Loucy (cell line): ENCODE results near the gene ATRIP.

Experiments used
- H2AFZ ChIP-seq: fragments of 200-600 bp; sonication (generic); 2 replicates; pipeline ENCODE4 v1.6.0; 2016; ENCODE audit warnings: antibody characterized with exemption, mild to moderate bottlenecking, low read length, moderate library complexity
- H3F3A ChIP-seq: fragments of 200-600 bp; 2 replicates; pipeline ENCODE4 v1.6.0; 2016; ENCODE audit warnings: antibody characterized with exemption, low read depth, mild to moderate bottlenecking
- H3K27me3 ChIP-seq: fragments of 200-600 bp; sonication (generic); 2 replicates; pipeline ENCODE4 v1.6.1; 2014; ENCODE audit warnings: low read length, mild to moderate bottlenecking; ENCODE audit not compliant: insufficient read depth, poor library complexity, severe bottlenecking
- H3K36me3 ChIP-seq: fragments of 200-600 bp; sonication (generic); 2 replicates; pipeline ENCODE4 v1.6.1; 2016; ENCODE audit warnings: low read length; ENCODE audit not compliant: insufficient read depth
- H3K4me1 ChIP-seq: fragments of 200-600 bp; sonication (generic); 2 replicates; pipeline ENCODE4 v1.5.1; 2014; ENCODE audit warnings: low read length, mild to moderate bottlenecking; ENCODE audit not compliant: insufficient read depth, poor library complexity, severe bottlenecking
- H3K4me2 ChIP-seq: fragments of 200-600 bp; sonication (generic); 2 replicates; pipeline ENCODE4 v1.6.0; 2014; ENCODE audit warnings: antibody characterized with exemption, low read length, low read depth, mild to moderate bottlenecking; ENCODE audit not compliant: poor library complexity, severe bottlenecking
- H3K4me3 ChIP-seq: fragments of 200-600 bp; sonication (generic); 2 replicates; pipeline ENCODE4 v1.5.1; 2014; ENCODE audit warnings: low read length, mild to moderate bottlenecking, mixed read lengths; ENCODE audit not compliant: poor library complexity, severe bottlenecking
- H3K79me2 ChIP-seq: fragments of 200-600 bp; sonication (generic); 2 replicates; pipeline ENCODE4 v1.6.1; 2014; ENCODE audit warnings: low read length; ENCODE audit not compliant: insufficient read depth
- H3K9ac ChIP-seq: fragments of 200-600 bp; sonication (generic); 2 replicates; pipeline ENCODE4 v1.6.0; 2014; ENCODE audit warnings: mild to moderate bottlenecking, low read depth, low read length, moderate library complexity; ENCODE audit not compliant: poor library complexity, severe bottlenecking
- H3K9me2 ChIP-seq: fragments of 200-600 bp; sonication (generic); replicated peaks from 2 replicates; pipeline ENCODE4 v1.6.1; 2016; ENCODE audit warnings: low read depth, low read length, mixed read lengths
- H3K9me3 ChIP-seq: fragments of 200-600 bp; sonication (generic); 2 replicates; pipeline ENCODE4 v1.6.1; 2014; ENCODE audit warnings: mild to moderate bottlenecking, antibody characterized with exemption, low read length, low read depth; ENCODE audit not compliant: insufficient read depth
- H4K20me1 ChIP-seq: fragments of 200-600 bp; sonication (generic); 2 replicates; pipeline ENCODE4 v1.6.0; 2014; ENCODE audit warnings: antibody characterized with exemption, low read length, mild to moderate bottlenecking; ENCODE audit not compliant: insufficient read depth, poor library complexity, severe bottlenecking
- EZH2phosphoT487 ChIP-seq: fragments of 200-600 bp; IDR thresholded peaks from 2 replicates; pipeline ENCODE4 v1.6.1; 2018; ENCODE audit warnings: antibody characterized with exemption, mild to moderate bottlenecking, moderate library complexity, borderline replicate concordance
- TF ChIP-seq, protein P1 (sequence below): fragments of 200-600 bp; sonication (generic); conservative IDR thresholded peaks from 2 replicates; pipeline ENCODE4 v1.5.1; 2014; ENCODE audit warnings: mild to moderate bottlenecking, antibody characterized with exemption, low read length

Gene ATRIP

DNA sequence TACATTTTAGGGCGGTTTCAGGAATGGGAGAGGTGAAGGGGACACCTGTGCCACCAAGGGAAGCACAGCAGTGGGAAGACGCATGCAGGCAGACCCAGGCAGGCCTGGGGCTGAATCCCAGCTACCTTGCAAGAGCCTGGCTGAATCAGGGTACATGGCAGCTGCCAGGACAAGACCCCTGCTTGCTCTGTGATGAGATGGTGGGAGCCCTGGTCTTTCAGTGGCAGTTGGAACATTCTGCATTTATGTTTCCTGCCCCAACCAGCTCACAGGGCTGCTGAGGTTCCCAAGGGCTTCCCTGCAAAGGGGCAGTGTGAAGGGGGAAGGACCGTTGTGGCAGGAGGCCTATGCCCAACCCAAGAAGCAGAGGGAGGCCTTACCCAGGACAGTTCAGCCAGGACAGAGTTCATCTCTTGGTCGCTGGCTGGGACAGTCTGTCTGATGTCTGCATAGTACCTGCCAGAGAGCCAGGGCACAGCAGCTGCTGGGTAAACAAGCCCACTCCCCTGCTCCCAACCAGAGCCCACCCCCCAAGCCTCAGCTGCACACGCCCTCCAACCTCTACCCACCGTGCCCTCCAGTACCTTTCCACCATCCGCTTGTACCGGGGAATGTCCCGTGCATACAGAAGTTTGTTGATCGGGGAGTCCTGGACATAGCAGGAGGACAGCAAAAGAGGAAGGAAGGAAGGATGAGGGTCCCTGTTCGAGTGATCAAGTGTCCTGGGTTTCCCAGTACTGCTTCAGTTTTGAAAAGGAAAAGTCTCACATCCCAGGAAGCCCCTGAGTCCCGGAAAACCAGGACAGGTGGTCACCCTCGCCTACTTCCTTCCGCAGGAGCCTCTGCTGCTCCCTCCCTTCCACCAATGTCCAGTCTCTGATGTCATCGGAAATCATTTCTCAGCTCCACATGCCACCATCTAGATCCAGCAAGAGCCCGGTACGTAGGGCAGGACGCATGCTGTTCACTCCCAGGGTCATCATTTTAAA is 39.8 kb upstream of the ATRIP start:
- Histone ChIP-seq H3F3A (no peaks in the 10 kb centered on the region), H3K36me3 (peaks cover 67% of the 10 kb centered on the region; the same call in 1 of the 2 replicates)

DNA sequence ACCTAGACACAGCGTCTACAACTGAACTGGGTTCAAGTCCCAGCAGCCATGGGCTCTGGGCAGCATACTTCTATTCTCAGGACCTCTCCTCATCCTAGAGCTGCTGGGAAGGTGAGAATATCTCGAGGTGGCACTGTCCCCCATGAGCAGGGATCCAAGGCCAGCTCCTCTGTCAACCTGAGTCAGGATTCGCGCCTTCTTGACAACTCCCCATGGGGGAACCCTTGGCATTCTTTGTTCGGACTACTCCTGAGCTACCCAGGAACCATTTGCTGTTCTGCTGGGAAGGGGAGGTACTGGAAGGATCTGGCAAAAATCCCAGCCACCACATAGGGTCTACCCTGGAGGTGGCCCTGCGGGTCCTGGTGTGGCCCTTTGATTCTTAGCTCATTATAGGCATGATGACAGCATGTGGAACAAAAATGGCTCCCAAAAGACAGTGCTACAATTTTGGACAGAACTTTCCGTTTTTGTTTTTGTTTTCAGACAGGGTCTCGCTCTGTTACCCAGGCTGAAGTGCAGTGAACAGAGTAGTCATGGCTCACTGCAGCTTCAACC is 38.9 kb upstream of the ATRIP start:
- TF ChIP-seq EZH2phosphoT487: no peak
- TF ChIP-seq, protein P1, sequence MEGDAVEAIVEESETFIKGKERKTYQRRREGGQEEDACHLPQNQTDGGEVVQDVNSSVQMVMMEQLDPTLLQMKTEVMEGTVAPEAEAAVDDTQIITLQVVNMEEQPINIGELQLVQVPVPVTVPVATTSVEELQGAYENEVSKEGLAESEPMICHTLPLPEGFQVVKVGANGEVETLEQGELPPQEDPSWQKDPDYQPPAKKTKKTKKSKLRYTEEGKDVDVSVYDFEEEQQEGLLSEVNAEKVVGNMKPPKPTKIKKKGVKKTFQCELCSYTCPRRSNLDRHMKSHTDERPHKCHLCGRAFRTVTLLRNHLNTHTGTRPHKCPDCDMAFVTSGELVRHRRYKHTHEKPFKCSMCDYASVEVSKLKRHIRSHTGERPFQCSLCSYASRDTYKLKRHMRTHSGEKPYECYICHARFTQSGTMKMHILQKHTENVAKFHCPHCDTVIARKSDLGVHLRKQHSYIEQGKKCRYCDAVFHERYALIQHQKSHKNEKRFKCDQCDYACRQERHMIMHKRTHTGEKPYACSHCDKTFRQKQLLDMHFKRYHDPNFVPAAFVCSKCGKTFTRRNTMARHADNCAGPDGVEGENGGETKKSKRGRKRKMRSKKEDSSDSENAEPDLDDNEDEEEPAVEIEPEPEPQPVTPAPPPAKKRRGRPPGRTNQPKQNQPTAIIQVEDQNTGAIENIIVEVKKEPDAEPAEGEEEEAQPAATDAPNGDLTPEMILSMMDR: no peak
- Histone ChIP-seq H3F3A (no peaks in the 10 kb centered on the region), H3K36me3 (peaks cover 75% of the 10 kb centered on the region; the same call in 1 of the 2 replicates), H4K20me1 (no peaks in the 10 kb centered on the region), H3K27me3 (no peaks in the 10 kb centered on the region), H3K79me2 (no peaks in the 10 kb centered on the region), H3K9me3 (no peaks in the 10 kb centered on the region), H3K9ac (no peak overlapping the region), H3K4me3 (no peak overlapping the region), H3K9me2 (no peaks in the 10 kb centered on the region), H3K4me1 (peaks cover 17% of the 10 kb centered on the region), H3K4me2 (no peak overlapping the region), H2AFZ (no peak overlapping the region)

More for the DNA sequence above, 39.8 kb upstream of the ATRIP start:
- Histone ChIP-seq H3K9me3 (no peaks in the 10 kb centered on the region), H3K4me2 (peak overlapping the region; percentile 57), H3K4me3 (no peak overlapping the region), H3K9ac (peak overlapping the region; percentile 66), H3K27me3 (no peaks in the 10 kb centered on the region), H3K79me2 (no peaks in the 10 kb centered on the region), H3K9me2 (no peaks in the 10 kb centered on the region), H3K4me1 (peaks cover 17% of the 10 kb centered on the region), H2AFZ (no peak overlapping the region), H4K20me1 (no peaks in the 10 kb centered on the region)
- TF ChIP-seq EZH2phosphoT487: no peak
- TF ChIP-seq, protein P1: no peak

- TF ChIP-seq EZH2phosphoT487: no peak
- TF ChIP-seq, protein P1: peak; percentile 55
- no peak overlapping the region for H3K4me2 ChIP-seq
- peaks cover 17% of the 10 kb centered on the region for H3K4me1 ChIP-seq
- H2AFZ ChIP-seq: no peak overlapping the region
- no peaks in the 10 kb centered on the region for H3K79me2 ChIP-seq
- H3F3A ChIP-seq: no peaks in the 10 kb centered on the region
- no peak overlapping the region for H3K9ac ChIP-seq
- no peaks in the 10 kb centered on the region for H3K9me2 ChIP-seq
- H3K36me3 ChIP-seq: peaks cover 76% of the 10 kb centered on the region; the same call in 1 of the 2 replicates
- no peaks in the 10 kb centered on the region for H3K27me3 ChIP-seq
- no peaks in the 10 kb centered on the region for H3K9me3 ChIP-seq
- no peaks in the 10 kb centered on the region for H4K20me1 ChIP-seq
- H3K4me3 ChIP-seq: no peak overlapping the region
Measured at GRCh38 chr3:48408823-48409281, 37.7 kb upstream of the ATRIP start.
